CD14-positive monocyte (primary cell): ENCODE results near the gene QRICH2. TPM values are rescaled to one million over a fixed set of nuclear protein-coding genes. Genes with fewer than 3 reads are reported as not detected.
A peak's percentile ranks its signal among the peaks of the same experiment; 100 is the strongest.

Experiments
- DNase-seq, 3 donors: peaks; one replicate each; pipeline ENCODE4 v3.0.0-alpha.2; 2011 to 2022
- H2AFZ ChIP-seq: 2 replicates; pipeline ENCODE4 v1.6.0; 2012; ENCODE audit warnings: mild to moderate bottlenecking, low read depth, low read length, inconsistent platforms; ENCODE audit not compliant: insufficient read depth, poor library complexity, severe bottlenecking
- H3K27ac ChIP-seq, 2 donors: 1 replicate in 1 of 2; 2 replicates in 1 of 2; pipeline ENCODE4 v1.5.1; 2012 to 2013; ENCODE audit warnings: low read length in 2 of 2, control low read depth in 1 of 2, inconsistent platforms in 1 of 2, low read depth in 1 of 2, mild to moderate bottlenecking in 1 of 2
- H3K27me3 ChIP-seq, 2 donors: one replicate each; pipeline versions ENCODE4 v1.6.0 to v1.6.1; 2011 to 2013; ENCODE audit warnings: low read length in 2 of 2; ENCODE audit not compliant: control insufficient read depth in 2 of 2, insufficient read depth in 2 of 2
- H3K36me3 ChIP-seq, 2 donors: replicated peaks in 1 of 2; 1 replicate in 1 of 2; 2 replicates in 1 of 2; pipeline versions ENCODE4 v1.5.1 to v1.6.1; 2012 to 2013; ENCODE audit warnings: low read length in 2 of 2, control low read depth in 1 of 2, inconsistent platforms in 1 of 2, mild to moderate bottlenecking in 1 of 2; ENCODE audit not compliant: insufficient read depth in 2 of 2, control insufficient read depth in 1 of 2
- H3K4me1 ChIP-seq, 2 donors: 1 replicate in 1 of 2; 2 replicates in 1 of 2; pipeline versions ENCODE4 v1.5.1 to v1.6.1; 2012 to 2013; ENCODE audit warnings: low read length in 2 of 2, control low read depth in 1 of 2, inconsistent platforms in 1 of 2, mild to moderate bottlenecking in 1 of 2, moderate library complexity in 1 of 2; ENCODE audit not compliant: insufficient read depth in 2 of 2, control insufficient read depth in 1 of 2
- H3K4me2 ChIP-seq: replicated peaks from 2 replicates; pipeline ENCODE3; 2012; ENCODE audit warnings: low read length, moderate library complexity, mild to moderate bottlenecking; ENCODE audit not compliant: poor library complexity, severe bottlenecking; ENCODE audit errors: extremely low read depth
- H3K4me3 ChIP-seq, 3 experiments: fragments of 200-600 bp in 1 of 3; sonication (generic) in 1 of 3; replicated peaks in 1 of 3; 1 replicate in 2 of 3; 2 replicates in 1 of 3; pipeline ENCODE4 v1.5.1; 2011 to 2013; ENCODE audit warnings: low read length in 3 of 3, mild to moderate bottlenecking in 3 of 3, control low read depth in 2 of 3, low read depth in 2 of 3, inconsistent platforms in 1 of 3, moderate library complexity in 1 of 3
- H3K79me2 ChIP-seq: 2 replicates; pipeline ENCODE4 v1.6.0; 2012; ENCODE audit warnings: mild to moderate bottlenecking, control low read depth, inconsistent platforms, low read length, moderate library complexity; ENCODE audit not compliant: insufficient read depth
- H3K9ac ChIP-seq: 2 replicates; pipeline ENCODE4 v1.6.0; 2017; ENCODE audit warnings: low read length, mild to moderate bottlenecking; ENCODE audit not compliant: insufficient read depth, poor library complexity, severe bottlenecking
- H3K9me3 ChIP-seq, 2 donors: replicated peaks in 1 of 2; 1 replicate in 1 of 2; 2 replicates in 1 of 2; pipeline versions ENCODE4 v1.5.1 to v1.6.1; 2012 to 2013; ENCODE audit warnings: low read length in 2 of 2, control low read depth in 1 of 2; ENCODE audit not compliant: control insufficient read depth in 1 of 2, insufficient read depth in 1 of 2
- H4K20me1 ChIP-seq: 2 replicates; pipeline ENCODE4 v1.6.0; 2012; ENCODE audit warnings: mild to moderate bottlenecking, low read length, control low read depth, moderate library complexity; ENCODE audit not compliant: insufficient read depth
- H3K27ac Mint-ChIP-seq, 7 donors: one replicate each; pipeline ENCODE4 v1.8.0; 2020; ENCODE audit warnings: mild to moderate bottlenecking in 7 of 7, mixed read lengths in 7 of 7, moderate library complexity in 6 of 7, inconsistent platforms in 2 of 7
- H3K27me3 Mint-ChIP-seq, 3 donors: one replicate each; pipeline ENCODE4 v1.8.0; 2021 to 2022; ENCODE audit warnings: low read depth in 3 of 3, mild to moderate bottlenecking in 3 of 3, mixed read lengths in 3 of 3, moderate library complexity in 3 of 3, inconsistent platforms in 1 of 3
- H3K36me3 Mint-ChIP-seq, 2 donors: one replicate each; pipeline ENCODE4 v1.8.0; 2020; ENCODE audit warnings: mixed read lengths in 2 of 2, inconsistent platforms in 1 of 2, mild to moderate bottlenecking in 1 of 2
- H3K4me1 Mint-ChIP-seq: one replicate; pipeline ENCODE4 v1.8.0; 2020; ENCODE audit warnings: mild to moderate bottlenecking, mixed read lengths
- H3K4me3 Mint-ChIP-seq, 2 donors: one replicate each; pipeline ENCODE4 v1.8.0; 2020; ENCODE audit warnings: mild to moderate bottlenecking in 2 of 2, mixed read lengths in 2 of 2, moderate library complexity in 1 of 2
- H3K9me3 Mint-ChIP-seq, 7 donors: one replicate each; pipeline ENCODE4 v1.8.0; 2020 to 2022; ENCODE audit warnings: mixed read lengths in 7 of 7, mild to moderate bottlenecking in 6 of 7, moderate library complexity in 6 of 7, inconsistent platforms in 2 of 7
- WGBS: methylation state at CpG from one replicate; pipeline ENCODE4 v1.1.5; 2013; ENCODE audit warnings: missing lambda C conversion rate; ENCODE audit not compliant: insufficient coverage; 5-methylcytosine and 5-hydroxymethylcytosine counted together
- intact Hi-C, 2 donors: fragments of 100-400 bp; cut with micrococcal nuclease; formaldehyde crosslinking; loops; one replicate each; pipeline versions ENCODE4 v1.15.0 to v1.15.1; 2023
- polyA plus RNA-seq, 3 donors: library from polyadenylated mRNA; depleted of rRNA in 1 of 3; unstranded in 2 of 3; stranded (reverse) in 1 of 3; fragments of 300-500 nt in 2 of 3; fragments of >200 nt in 1 of 3; fragmentation: Illumina TruSeq in 2 of 3; gene quantifications; 1 replicate in 2 of 3; 2 replicates in 1 of 3; pipeline ENCODE4 v1.2.3, GENCODE V29; 2012 to 2021
- TF ChIP-seq, protein P1 (sequence below): fragments of 200-600 bp; IDR thresholded peaks from one replicate; pipeline ENCODE4 v1.8.0; 2022; ENCODE audit warnings: antibody characterized with exemption, mild to moderate bottlenecking

The QRICH2 gene
- polyA plus RNA-seq, 3 donors: 0.04 to 1.9 TPM; not detected in 1

- H3K4me1 ChIP-seq: peaks cover 11 to 13% of the 10 kb centered on the region in 2 donors
- TF ChIP-seq, protein P1, sequence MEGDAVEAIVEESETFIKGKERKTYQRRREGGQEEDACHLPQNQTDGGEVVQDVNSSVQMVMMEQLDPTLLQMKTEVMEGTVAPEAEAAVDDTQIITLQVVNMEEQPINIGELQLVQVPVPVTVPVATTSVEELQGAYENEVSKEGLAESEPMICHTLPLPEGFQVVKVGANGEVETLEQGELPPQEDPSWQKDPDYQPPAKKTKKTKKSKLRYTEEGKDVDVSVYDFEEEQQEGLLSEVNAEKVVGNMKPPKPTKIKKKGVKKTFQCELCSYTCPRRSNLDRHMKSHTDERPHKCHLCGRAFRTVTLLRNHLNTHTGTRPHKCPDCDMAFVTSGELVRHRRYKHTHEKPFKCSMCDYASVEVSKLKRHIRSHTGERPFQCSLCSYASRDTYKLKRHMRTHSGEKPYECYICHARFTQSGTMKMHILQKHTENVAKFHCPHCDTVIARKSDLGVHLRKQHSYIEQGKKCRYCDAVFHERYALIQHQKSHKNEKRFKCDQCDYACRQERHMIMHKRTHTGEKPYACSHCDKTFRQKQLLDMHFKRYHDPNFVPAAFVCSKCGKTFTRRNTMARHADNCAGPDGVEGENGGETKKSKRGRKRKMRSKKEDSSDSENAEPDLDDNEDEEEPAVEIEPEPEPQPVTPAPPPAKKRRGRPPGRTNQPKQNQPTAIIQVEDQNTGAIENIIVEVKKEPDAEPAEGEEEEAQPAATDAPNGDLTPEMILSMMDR: no peak
- Mint-ChIP-seq H3K9me3 (peaks cover 0 to 17% (median 5%) of the 10 kb centered on the region in 7 donors), H3K4me3 (peak overlapping the region; percentile 63 to 68), H3K27ac (no peak overlapping the region), H3K4me1 (peaks cover 20% of the 10 kb centered on the region), H3K27me3 (peaks cover 57 to 78% (median 67%) of the 10 kb centered on the region in 3 donors), H3K36me3 (peaks cover 3 to 11% of the 10 kb centered on the region in 2 donors)
- H2AFZ ChIP-seq: peak overlapping the region; percentile 72
- peak overlapping the region in 1 of 3 experiments; percentile 54 for H3K4me3 ChIP-seq
- intact Hi-C loops: loop anchor here in 1 of 2 donors (5.0 kb wide), 1 partner anchor 38 kb away; no protein-coding TSS in a partner anchor
- peak overlapping the region; percentile 65 for H3K4me2 ChIP-seq
- H3K9me3 ChIP-seq: no peaks in the 10 kb centered on the region
- no peak for DNase-seq
- H3K27me3 ChIP-seq: peaks cover 54 to 75% of the 10 kb centered on the region in 2 donors
- H3K79me2 ChIP-seq: no peaks in the 10 kb centered on the region
- 8% methylated on average over 73 of the region's 75 CpGs for WGBS
- no peaks in the 10 kb centered on the region for H4K20me1 ChIP-seq
- H3K9ac ChIP-seq: peak overlapping the region; percentile 21
- no peaks in the 10 kb centered on the region for H3K36me3 ChIP-seq
- H3K27ac ChIP-seq: no peak overlapping the region
These were observed 68.4 kb downstream of the QRICH2 start for GRCh38 chr17:76239538-76240274.

DNA sequence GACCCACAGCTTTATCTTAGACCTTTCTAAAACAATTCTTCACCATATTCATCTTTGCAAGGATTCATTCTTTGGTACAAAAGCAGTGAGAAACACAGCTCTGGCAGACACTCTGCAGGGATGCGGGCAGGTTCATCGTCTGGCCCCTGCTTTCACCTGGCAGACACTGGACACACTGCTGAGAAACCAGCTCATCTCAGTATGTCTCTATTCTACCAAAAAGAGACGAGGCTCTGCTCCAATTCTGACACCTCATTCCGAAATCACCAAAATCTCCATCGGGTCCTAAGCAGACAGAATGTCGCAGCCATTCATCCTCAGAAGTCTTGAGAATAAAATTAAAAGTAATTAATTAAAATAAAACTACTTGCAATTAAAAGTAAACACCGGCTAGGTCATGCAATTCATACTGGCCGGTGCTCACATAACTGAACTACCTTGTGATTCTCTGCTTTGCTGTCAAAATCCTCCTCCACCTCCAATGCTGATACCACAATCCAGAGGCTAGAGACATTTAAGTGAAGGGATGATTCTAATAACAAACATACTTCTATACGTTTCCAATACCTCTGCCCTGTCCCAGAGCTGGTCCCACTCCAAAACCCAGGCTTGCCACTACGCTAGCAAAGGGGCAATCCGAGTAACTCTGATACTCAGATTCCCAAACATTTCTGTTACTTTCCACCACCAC is 69.1 kb downstream of the QRICH2 start:
- Histone ChIP-seq H4K20me1 (no peaks in the 10 kb centered on the region), H3K9me3 (no peaks in the 10 kb centered on the region), H3K79me2 (no peaks in the 10 kb centered on the region), H3K27ac (no peak overlapping the region), H3K9ac (no peak overlapping the region), H3K4me2 (no peak overlapping the region), H3K4me1 (peaks cover 11 to 13% of the 10 kb centered on the region in 2 donors), H3K36me3 (no peaks in the 10 kb centered on the region), H3K27me3 (peaks cover 54 to 75% of the 10 kb centered on the region in 2 donors), H3K4me3 (no peak overlapping the region), H2AFZ (no peak overlapping the region)
- no peak for DNase-seq
- Mint-ChIP-seq H3K9me3 (peaks cover 0 to 17% (median 5%) of the 10 kb centered on the region in 7 donors), H3K4me3 (peak overlapping the region; percentile 34 to 73), H3K4me1 (peaks cover 17% of the 10 kb centered on the region), H3K27ac (no peak overlapping the region), H3K27me3 (peaks cover 54 to 72% (median 66%) of the 10 kb centered on the region in 3 donors), H3K36me3 (peaks cover 3 to 11% of the 10 kb centered on the region in 2 donors)
- intact Hi-C loops: no loop called here
- TF ChIP-seq, protein P1: no peak
- WGBS: 90% methylated on average over 3 of the region's 11 CpGs
